Natural killer cell (primary cell): Measurements from ENCODE around the gene MBD3L2. TPM values are rescaled to one million over a fixed set of nuclear protein-coding genes. Genes with fewer than 3 reads are reported as not detected.

Source experiments
- ATAC-seq, 3 donors: fragments of 150-1000 bp in 2 of 3; fragments of 200-7000 bp in 1 of 3; cut with Tn5 transposase; 1 replicate in 1 of 3; 2 replicates in 2 of 3; pipeline ENCODE4 v1.10.0; 2021; ENCODE audit warnings: mild to moderate bottlenecking in 2 of 3, moderate library complexity in 2 of 3
- DNase-seq, 2 donors: peaks; one replicate each; pipeline versions ENCODE4 v3.0.0 to v3.0.0-alpha.2; 2013 to 2021; ENCODE audit warnings: mixed read lengths in 1 of 2
- H3K27ac ChIP-seq: one replicate; pipeline ENCODE4 v1.5.1; 2013; ENCODE audit warnings: mild to moderate bottlenecking, low read length
- H3K27me3 ChIP-seq: one replicate; pipeline ENCODE4 v1.6.1; 2013; ENCODE audit warnings: low read length; ENCODE audit not compliant: control insufficient read depth, insufficient read depth
- H3K36me3 ChIP-seq: one replicate; pipeline ENCODE4 v1.6.1; 2013; ENCODE audit warnings: low read length; ENCODE audit not compliant: control insufficient read depth, insufficient read depth
- H3K4me1 ChIP-seq: one replicate; pipeline ENCODE4 v1.6.1; 2013; ENCODE audit warnings: low read length; ENCODE audit not compliant: control insufficient read depth, insufficient read depth
- H3K4me3 ChIP-seq: one replicate; pipeline ENCODE4 v1.5.1; 2013; ENCODE audit warnings: low read length
- H3K9me3 ChIP-seq: one replicate; pipeline ENCODE4 v1.6.1; 2013; ENCODE audit warnings: low read length; ENCODE audit not compliant: control insufficient read depth, insufficient read depth
- H3K27ac Mint-ChIP-seq, 2 donors: one replicate each; pipeline ENCODE4 v1.8.0; 2022; ENCODE audit warnings: mild to moderate bottlenecking in 2 of 2, mixed read lengths in 2 of 2, moderate library complexity in 1 of 2
- H3K27me3 Mint-ChIP-seq, 2 donors: one replicate each; pipeline ENCODE4 v1.8.0; 2022; ENCODE audit warnings: low read depth in 2 of 2, mixed read lengths in 2 of 2
- H3K36me3 Mint-ChIP-seq: one replicate; pipeline ENCODE4 v1.8.0; 2022; ENCODE audit warnings: mixed read lengths
- H3K4me1 Mint-ChIP-seq, 2 donors: one replicate each; pipeline ENCODE4 v1.8.0; 2022; ENCODE audit warnings: mixed read lengths in 2 of 2
- H3K4me3 Mint-ChIP-seq: one replicate; pipeline ENCODE4 v1.8.0; 2022; ENCODE audit warnings: mild to moderate bottlenecking, moderate library complexity, mixed read lengths
- H3K9me3 Mint-ChIP-seq, 2 donors: one replicate each; pipeline ENCODE4 v1.8.0; 2022; ENCODE audit warnings: mixed read lengths in 2 of 2
- CTCF ChIP-seq: fragments of 200-600 bp; IDR thresholded peaks from one replicate; pipeline ENCODE4 v1.8.0; 2022; ENCODE audit warnings: antibody characterized with exemption
- WGBS: methylation state at CpG from one replicate; pipeline ENCODE4 v1.1.7; 2013; ENCODE audit warnings: missing lambda C conversion rate; ENCODE audit not compliant: insufficient coverage; 5-methylcytosine and 5-hydroxymethylcytosine counted together
- intact Hi-C: fragments of 100-400 bp; cut with micrococcal nuclease; formaldehyde crosslinking; loops from one replicate; pipeline ENCODE4 v1.14.2; 2022
- total RNA-seq, 4 donors: library from RNA; stranded (reverse); fragments of 120-200 nt in 1 of 4; gene quantifications; one replicate each; pipeline versions ENCODE4 v1.2.3 to v1.2.4, GENCODE V29; 2013 to 2022

Gene MBD3L2
- total RNA-seq, 3 donors from 2014 or later (not counting 1 experiment from before 2014, with no cell fraction given): not detected

DNA sequence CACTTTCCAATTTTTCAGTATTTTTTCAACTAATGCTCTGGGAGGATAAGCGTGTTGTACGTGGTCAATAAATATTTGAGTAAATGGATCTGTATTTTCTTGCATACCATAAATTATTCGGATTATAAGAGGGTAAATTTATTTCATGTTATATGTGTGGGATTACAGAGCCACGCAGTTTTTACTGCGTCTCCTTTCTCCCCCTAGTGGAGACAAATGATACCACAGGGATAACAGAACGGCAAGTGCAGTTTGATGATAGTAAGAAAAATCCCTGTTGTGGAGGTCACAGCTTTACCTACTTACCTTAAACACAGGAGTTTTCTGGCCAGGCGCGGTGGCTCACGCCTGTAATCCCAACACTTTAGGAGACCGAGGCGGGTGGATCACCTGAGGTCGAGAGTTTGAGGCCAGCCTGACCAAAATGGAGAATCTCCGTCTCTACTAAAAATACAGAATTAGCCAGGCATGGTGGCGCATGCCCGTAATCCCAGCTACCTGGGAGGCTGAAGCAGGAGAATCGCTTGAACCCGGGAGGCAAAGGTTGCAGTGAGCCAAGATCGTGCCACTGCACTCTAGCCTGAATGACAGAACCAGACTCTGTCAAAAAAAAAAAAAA lies 44.7 kb upstream of the MBD3L2 start:
- Histone ChIP-seq H3K4me3 (no peak overlapping the region), H3K27ac (no peak overlapping the region), H3K9me3 (no peaks in the 10 kb centered on the region), H3K36me3 (no peaks in the 10 kb centered on the region), H3K4me1 (peaks cover 8% of the 10 kb centered on the region), H3K27me3 (no peaks in the 10 kb centered on the region)
- H3K36me3 Mint-ChIP-seq: no peaks in the 10 kb centered on the region
- peak; percentile 95 for TF ChIP-seq CTCF
- peak in 1 of 2 donors; percentile 69 for DNase-seq
- 95% methylated on average over 13 of the region's 18 CpGs for WGBS
- H3K27me3 Mint-ChIP-seq: peaks cover 12 to 13% of the 10 kb centered on the region in 2 donors
- H3K4me1 Mint-ChIP-seq: peaks cover 0 to 7% of the 10 kb centered on the region in 2 donors
- H3K4me3 Mint-ChIP-seq: no peak overlapping the region
- no peaks in the 10 kb centered on the region for H3K9me3 Mint-ChIP-seq
- intact Hi-C loops: no loop called here
- no peak overlapping the region for H3K27ac Mint-ChIP-seq
- ATAC-seq: peak; percentile 55 to 62 (median 61)

GRCh38 chr19:7006135-7006704 lies 42.9 kb upstream of the MBD3L2 start:
- Histone ChIP-seq H3K4me1 (peaks cover 15% of the 10 kb centered on the region), H3K36me3 (no peaks in the 10 kb centered on the region), H3K9me3 (no peaks in the 10 kb centered on the region), H3K4me3 (no peak overlapping the region), H3K27ac (no peak overlapping the region), H3K27me3 (no peaks in the 10 kb centered on the region)
- 90% methylated on average over 11 of the region's 11 CpGs for WGBS
- Mint-ChIP-seq H3K36me3 (no peaks in the 10 kb centered on the region), H3K4me3 (no peak overlapping the region), H3K27me3 (peaks cover 0 to 10% of the 10 kb centered on the region in 2 donors), H3K27ac (no peak overlapping the region), H3K9me3 (no peaks in the 10 kb centered on the region), H3K4me1 (peaks cover 0 to 8% of the 10 kb centered on the region in 2 donors)
- no peak for TF ChIP-seq CTCF
- ATAC-seq (no peak), DNase-seq (no peak)
- intact Hi-C loops: no loop called here

DNA sequence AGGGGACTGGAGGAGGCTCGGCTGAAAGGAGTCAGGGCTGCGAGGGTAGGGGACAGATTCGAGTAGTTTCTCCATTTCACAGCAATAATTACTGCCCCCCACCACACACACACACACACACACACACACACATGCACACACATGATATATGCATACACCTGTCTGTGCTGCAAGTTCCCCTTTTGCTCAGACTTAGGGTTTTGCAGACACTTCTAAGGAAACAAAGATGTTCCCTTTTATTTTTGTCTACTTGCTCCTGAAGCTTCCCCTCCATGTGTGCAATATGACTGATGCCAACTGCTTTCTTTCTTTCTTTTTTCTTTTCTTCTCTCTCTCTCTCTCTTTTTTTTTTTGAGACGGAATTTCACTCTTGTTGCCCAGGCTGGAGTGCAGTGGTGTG lies 41.3 kb upstream of the MBD3L2 start:
- WGBS: 57% methylated on average over 4 of the region's 4 CpGs
- intact Hi-C loops: no loop called here
- peaks cover 0 to 8% of the 10 kb centered on the region in 2 donors for H3K4me1 Mint-ChIP-seq

More for the DNA sequence above, 41.3 kb upstream of the MBD3L2 start:
- H3K27ac Mint-ChIP-seq: no peak overlapping the region
- no peaks in the 10 kb centered on the region for H3K27me3 ChIP-seq
- peaks cover 18% of the 10 kb centered on the region for H3K4me1 ChIP-seq
- no peak for TF ChIP-seq CTCF
- H3K36me3 ChIP-seq: no peaks in the 10 kb centered on the region
- no peaks in the 10 kb centered on the region for H3K9me3 ChIP-seq
- ATAC-seq: no peak
- H3K9me3 Mint-ChIP-seq: no peaks in the 10 kb centered on the region
- no peak overlapping the region for H3K27ac ChIP-seq
- H3K4me3 ChIP-seq: no peak overlapping the region
- no peaks in the 10 kb centered on the region for H3K36me3 Mint-ChIP-seq
- no peak overlapping the region for H3K4me3 Mint-ChIP-seq
- H3K27me3 Mint-ChIP-seq: peaks cover 0 to 7% of the 10 kb centered on the region in 2 donors
- no peak for DNase-seq
